HG03066 (cell line): Measurements from ENCODE around the gene LEPR.

Experiments
- ATAC-seq: cut with Tn5 transposase; IDR thresholded peaks from one replicate; pipeline ENCODE4 v1.9.1; 2021; ENCODE audit warnings: low read depth; ENCODE audit not compliant: unreplicated experiment

LEPR gene

DNA sequence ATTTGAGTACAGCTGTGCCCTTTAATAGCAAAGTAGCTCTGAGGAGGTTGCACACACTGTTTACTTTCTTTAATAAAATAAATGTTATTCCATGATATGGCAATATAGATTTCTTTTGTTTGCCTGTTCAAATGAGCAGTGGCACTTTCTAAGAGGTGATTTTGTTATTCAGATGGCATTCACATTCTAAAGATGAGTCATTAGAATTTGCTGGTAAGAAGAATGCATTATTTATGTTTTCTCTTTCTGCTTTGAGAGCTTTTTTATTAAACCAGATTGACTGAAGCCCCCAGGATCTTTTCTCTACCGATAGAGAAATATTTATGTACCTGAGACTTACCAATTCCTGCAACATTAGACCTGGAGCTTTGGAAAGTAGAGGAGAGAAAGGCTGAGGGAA, 11.2 kb upstream of the LEPR start:
- ATAC-seq = no peak

DNA sequence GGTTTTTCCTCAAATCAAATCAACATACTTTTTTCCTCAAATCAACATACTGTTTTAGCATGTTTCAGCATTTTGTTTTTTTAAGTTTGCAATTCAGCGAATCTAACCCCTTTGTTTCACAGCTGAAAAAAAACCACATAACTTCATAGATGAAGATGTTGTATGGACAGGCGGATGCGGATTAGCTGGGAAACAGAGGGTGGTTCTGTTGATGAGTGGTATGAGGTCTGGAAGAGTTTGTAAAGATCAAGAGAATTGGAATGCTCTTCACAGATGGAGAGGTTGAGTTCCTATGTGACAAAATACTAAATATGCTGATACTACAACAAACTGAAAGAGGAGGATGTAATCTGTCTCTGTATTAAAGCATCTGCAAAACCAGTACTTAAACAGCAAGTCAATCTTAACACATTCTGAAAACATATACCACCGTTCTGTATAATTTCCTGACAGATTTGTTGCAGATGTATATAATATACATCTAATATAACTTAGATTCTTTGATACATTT, 10.6 kb upstream of the LEPR start:
- no peak for ATAC-seq

DNA sequence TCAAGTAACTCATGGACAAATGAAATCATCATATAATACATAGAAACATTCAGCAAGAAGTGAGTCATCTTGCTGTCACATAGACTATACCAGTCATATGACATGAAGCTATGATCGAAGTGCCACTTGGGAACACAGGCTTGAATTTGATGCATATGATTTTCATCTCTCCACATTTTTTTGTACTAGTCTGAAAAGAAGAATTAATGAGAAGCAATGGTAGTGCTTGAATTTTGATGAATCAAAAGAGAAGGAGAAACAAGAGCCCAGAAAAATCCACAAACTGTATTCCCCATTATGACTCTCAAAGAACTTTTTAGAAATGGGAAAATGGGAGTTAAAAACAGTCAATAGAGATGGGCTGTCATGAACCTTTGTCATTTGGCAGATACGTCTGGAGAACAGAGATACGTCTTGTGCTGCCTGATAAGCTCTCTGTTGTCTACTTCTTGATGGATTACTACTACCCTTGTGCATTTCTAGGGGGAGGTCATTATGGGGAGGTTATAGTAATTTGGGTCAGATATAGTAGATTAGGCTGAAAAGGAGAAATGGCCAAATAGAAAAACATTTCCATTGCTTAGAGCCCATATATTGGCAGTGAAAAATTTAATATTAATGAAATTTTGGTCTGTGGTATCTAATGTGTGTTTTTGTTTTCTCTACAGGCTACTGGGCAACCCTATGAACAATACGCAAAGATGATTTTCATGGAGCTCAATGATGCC, 8.0 kb upstream of the LEPR start:
- ATAC-seq = no peak

DNA sequence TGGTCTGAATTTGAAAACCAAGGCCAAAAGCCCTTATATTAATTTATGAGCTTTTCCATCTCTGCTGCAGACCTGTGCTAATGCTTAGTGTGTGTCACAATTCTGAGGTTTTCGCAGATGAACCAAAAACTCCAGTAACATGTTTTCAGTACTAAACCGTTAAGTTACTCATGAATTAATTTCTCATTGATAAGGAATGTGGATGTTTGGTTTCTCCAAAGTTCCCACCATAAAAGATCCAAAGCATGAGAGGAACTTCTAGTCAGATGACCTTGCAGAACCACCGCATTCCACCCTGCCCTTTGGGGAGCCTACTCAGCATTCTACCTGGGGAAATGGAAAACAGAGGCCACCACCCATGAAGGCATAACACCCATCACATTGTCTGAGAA, 7.5 kb upstream of the LEPR start:
- no peak for ATAC-seq

DNA sequence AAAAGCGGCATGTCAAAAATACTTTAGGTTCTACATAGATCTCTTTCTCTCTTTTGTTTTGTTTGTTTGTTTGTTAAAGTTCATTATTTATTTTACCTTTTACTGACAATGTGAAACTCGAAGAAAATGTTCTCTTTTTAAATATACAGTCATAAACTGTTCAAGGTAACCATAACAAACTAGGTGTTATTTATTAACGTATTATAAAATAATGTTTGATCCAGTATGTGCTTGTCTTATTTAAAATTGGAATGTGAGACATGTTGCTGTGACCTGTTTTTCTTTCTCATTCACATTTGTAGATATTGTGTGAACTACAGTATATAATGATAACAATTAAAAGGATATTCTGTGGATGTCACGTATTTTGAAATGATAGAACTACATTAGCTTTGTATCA, 5.9 kb upstream of the LEPR start:
- no peak for ATAC-seq

DNA sequence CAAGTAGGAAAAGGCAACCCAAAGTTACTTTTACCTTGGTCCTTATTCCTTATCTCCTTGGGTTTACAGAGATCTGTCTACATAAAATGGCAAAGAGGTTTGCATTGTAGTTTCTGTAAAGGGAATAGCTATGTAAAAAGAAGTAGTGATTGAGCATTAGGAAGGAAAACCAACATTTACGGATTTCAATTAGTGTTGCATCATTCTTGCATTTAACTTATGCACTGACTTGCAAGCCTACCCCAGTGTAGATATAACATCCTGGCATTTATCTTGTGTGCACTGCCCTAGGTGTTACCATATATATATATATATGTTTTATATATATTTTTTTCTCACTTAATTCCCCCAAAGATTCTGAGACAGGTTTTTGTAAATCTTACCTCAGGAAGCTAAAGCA, 3.7 kb upstream of the LEPR start:
- ATAC-seq = no peak

DNA sequence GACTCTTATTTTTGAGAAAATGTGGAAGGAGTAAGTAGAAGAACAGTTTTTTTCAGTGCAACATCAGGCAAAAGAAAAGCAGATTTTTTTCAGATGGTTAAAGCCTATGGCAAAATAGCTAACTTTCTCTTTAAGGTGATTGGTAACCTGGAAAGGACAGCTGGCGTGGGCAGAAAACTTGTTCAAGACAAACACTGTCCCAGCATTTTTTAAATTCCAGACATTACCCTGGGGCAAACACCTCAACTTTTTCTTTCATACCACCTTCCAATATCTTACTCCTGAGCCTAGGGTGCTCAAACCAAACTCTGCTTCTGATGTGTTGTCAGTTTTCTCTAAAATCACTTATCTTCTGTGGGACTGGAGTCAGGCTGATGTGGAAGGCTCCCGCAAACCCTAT, 2.7 kb upstream of the LEPR start:
- no peak for ATAC-seq

DNA sequence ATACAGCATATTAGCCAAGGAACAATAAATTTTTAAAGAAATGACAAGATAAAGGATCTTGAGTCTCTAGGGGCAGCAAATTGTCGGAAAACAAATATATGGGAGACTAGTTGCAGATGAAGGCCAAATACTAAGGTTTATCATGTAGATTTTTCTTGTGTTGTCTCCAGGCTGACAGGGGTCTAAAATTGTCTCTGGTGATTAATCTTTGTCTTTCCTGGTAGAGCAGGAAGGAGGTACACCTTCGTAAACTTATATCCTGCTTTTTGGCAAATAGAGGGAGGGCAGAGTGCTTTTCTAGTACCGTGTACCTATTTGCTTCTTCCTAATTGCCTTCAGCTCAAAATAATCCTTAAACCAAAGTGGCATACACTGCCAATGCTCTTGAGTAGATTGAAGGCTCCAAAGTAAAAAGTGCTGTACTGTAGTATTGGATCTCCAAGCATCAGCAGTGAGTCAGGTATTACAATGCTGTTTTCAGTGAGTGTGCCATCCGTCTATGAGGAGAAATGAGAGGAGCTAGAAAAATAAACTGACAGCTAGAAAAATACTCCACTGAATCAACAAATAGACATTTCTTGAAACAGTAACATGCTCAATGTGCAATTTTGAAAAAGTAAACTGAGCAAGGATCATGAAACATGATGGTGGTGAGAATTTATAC, 1.8 kb upstream of the LEPR start:
- no peak for ATAC-seq

DNA sequence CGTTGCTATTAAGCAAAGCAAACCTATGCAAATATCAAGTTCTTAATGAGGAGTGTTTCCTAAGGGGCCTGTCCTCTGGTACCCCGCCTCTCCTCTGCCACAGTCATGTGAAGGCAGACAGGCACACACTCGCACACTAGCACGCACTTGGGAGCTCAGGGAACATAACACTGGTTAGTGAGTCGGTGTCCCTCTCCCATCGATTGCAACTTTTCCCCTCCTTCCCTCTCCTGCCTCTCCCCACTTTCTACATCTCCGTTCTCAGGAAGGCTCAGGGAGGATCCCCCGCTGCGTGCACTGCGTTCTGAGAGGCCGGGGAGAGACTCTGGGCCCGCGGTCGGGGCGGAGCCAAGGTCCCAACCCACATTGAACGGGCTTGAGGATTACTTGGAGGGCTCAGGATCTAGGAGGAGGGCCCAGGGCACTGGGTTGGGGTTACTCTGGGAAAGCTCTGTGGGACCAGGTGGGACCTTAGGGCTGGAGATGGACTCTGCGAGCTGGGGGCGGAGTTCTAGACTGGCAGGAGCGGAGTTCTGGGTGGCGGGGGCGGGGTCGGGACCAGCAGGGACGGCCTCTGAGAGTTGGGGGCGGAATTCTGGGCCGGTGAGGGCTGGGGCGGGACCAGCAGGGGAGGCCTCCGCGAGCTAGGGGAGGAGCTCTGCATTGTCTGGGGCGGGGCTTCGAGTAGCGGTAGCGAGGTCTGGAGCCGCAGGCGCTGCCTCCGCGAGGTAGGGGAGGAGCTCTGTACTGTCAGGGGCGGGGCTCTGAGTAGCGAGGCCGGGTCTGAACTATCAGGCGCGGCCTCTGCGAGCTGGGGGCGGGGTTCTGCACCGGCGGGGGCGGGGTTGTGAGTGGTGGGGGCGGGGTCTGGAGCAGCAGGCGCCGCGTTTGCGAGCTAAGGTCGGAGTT, 533 bp upstream of the LEPR start:
- ATAC-seq = peak; percentile 90

DNA sequence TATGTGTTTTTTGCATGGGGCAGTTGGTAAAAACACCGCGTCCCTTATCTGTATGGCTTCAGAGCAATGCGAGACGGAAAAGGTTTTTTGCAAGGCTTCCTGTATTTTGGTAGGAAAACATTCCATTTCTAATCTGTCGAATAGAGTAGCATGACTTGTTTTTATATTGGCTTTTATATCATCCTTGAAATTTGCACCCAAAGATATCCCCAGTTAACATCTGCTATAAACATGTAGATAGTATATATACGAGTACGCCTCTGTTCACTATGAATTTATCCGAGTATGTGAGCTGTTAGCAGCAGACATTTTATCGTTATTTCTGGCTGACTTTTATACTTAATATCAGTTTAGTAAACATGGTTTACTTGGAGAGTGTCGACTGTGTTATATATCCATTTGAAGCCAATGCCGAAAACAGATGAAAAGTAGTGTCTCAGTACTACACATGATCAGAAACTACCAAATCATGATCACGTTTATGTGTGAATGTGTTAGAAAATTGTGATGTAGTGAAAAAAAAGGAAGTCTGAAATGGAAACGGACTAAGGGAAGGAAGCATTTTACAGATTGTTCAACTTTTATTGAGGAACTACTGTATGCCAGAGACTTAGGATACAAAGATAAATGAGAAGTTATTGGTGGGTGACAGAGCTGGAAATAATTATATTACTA, 1.0 kb downstream of the LEPR start:
- ATAC-seq = no peak

DNA sequence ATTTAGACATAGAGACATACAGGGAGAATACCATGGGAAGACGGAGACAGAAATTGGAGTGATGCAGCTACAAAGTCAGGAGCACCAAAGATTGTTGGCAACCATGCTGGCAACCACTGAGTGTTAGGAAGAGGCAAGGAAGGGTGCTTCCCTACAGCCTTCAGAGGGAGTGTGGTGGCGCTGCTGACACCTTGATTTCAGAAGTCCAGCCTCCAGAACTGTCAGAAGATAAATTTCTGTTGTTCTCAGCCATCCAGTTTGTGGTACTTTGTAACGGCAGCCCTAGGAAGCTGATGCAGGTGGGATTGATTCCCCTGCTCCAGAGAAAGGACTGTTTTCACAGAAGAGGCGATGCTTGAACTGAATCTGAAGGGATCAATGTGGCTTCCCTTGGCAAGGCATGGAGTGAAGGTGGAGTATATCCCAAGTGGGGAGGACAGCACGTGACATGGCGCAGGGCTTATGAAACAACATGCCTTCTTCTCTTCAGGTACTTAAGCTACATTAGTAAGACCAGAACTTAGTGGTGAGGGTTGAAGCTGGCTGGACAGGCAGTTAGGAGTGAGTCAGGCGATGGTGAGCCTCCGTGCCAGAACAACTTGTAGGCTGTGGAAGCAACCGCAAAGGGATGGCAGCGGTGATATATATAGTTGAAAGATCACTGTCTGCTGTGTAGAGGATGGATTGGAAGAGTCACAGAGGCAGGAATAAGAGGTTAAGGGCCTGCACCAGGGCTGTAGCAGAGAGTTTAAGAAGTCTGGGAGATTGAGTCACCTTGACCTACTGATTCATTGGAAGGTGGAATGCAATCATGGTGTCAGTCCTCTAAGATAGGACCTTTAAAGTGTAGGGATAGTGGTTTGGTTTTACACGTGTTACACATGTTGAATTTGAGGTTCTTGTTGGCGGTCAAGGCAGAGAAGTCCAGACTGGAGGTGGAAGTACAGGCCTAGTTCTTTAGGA, 2.1 kb downstream of the LEPR start:
- ATAC-seq = no peak

DNA sequence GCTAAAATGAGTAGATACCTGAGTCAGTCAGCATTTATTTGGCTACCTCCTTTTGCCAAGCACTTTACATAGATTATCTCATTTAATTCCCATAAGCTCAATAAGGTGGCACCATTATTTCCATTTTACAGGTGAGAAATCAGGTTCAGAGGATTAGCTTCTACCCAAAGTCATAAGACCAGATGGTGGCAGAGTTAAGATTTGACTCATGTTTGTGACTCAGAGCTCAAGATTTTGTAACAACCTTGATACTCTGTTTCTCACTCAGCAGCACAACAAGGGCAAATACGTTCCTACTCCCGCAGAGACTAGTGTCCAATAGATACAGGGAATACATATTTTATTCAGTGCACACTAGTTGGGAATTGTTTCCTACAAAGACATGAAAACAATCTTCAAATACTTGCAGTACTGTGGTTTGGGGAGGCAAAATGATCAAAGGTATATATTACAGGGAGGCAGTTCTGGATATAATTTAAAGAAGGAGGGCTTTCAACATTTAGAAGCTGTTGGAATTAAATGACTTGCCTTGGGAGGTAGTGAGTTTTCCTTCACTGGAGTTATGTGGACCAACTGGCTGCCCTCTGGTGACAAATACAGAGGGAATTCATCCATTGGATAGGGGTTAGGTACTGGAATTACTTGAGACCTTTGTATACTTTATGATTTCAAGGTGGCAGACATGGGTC, 3.6 kb downstream of the LEPR start:
- no peak for ATAC-seq

DNA sequence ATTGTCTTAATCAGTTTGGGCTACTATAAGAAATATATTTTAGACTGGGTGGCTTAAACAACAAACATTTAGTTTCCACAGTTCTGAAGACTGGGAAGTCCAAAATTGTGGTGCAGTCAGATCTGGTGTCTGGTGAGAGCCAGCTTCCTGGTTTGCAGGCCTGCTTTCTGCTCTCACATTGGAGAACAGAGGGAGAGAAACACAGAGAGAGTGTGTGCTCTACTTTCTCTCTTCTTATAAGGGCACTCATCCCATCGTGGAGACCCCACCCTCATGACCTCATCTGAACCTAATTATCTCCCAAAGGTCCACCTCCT, 4.1 kb downstream of the LEPR start:
- no peak for ATAC-seq

DNA sequence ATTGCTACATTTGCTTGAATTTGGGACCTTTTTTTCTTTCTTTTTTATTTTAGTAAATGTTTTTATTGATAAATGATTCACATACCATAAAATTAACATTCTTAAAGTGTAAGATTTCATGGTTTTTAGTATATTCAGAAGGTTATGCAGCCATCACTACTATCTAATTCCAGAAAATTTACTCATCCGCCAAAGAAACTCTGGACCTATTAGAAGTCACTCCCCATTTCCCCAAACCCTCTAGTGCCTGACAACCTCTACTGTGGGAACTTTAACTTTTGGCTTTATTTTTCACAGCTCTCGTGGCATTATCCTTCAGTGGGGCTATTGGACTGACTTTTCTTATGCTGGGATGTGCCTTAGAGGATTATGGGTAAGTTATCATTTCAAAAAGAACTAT, 4.5 kb downstream of the LEPR start:
- ATAC-seq = no peak

DNA sequence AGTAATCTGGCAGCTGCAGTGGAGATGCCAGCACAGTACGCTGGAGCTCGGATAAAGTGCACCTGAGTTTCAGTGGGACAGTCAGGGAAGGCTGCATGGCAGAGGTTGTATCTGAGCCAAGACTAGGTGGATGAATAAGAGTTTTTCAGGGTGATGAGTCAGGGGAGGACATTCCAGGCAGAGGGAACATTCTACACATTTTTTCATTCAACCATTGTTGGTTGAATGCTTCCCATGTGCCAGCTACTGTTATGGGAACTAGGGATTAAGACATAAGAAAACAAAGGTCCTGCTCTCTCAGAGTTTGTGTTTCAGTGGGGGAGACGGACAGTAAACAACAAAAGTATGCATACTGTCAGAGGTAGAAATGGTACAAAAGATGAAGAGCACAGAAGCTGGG, 5.2 kb downstream of the LEPR start:
- ATAC-seq = no peak

DNA sequence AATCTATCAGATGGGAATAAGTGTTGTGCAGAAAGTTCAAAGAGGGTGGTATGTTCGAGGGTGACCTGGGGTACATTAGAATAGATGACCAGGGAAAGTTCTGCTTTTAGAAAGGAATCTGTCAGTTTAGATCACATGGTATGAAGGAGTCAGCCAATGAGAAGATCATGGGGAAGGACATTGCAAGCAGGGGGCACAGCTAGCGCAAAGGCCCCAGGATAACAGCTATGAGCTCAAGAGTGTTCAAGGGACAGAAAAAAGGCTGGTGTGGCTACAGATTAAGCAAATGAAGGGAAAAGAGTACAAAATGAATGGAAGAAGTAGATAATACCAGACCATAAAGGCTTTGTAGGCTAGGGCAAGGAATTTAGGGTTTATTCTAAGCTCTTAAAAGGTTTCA, 8.6 kb downstream of the LEPR start:
- ATAC-seq = no peak

DNA sequence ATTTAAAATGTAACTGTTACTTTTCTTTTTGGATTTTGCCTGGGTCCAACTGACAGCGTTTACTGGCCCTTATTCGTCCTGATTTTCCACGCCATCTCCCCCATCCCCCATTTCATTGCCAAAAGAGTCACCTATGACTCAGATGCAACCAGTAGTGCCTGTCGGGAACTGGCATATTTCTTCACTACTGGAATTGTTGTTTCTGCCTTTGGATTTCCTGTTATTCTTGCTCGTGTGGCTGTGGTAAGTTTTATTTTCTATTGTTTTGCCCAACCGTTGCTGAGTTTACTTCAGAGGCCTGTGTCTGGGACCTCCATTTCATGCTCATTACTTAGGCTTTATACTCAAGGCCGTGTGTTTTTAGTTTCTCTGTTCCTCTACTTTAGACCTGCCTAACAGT, 9.3 kb downstream of the LEPR start:
- ATAC-seq = no peak

DNA sequence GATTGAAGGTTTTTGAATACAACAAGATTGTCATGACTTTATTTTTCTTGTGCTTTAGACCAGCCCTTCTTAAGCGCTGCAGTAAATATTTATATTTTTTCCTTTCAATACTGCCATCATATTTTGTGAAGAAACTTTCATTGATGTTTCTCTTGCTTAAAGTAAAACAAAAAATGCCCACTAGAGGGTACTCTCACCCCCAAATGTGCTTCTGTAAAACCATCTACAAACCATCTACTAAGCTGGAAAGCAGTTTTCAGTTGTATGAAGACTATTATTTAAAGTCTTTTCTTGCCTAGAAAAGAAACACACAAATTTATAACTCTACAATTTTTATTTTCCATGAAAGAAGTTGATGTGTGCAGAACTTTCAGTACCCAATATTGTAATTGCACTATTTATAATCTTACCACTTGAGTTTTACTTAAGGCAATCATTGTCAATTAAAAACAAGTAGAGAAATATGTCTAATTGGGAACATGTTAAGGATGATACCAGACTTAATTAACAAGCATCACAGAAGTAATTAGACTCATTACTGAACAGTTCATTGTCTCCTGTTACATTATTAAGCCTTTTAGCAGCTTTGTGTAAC, 10.7 kb downstream of the LEPR start:
- no peak for ATAC-seq

DNA sequence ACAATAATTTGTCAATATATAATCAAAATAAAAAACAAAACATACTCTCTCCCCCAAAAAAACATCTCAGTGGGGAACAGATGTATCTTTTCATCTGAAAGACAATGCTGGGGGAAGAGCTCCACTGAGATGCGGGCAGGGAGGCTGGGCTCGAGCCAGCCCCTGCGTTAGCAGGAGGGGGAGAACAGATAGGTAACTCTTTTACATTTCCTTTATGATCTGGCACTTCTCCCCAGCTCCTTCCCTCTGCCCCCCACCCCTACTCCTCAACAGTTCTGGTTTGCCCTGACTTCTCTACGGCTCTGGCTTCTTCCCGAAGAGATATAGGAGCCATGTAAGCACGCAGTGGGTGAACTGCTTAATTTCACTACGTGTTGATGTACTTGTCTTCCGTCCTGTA, 12.4 kb downstream of the LEPR start:
- no peak for ATAC-seq
